Parathyroid adenoma (tissue), 2 donors: ENCODE data around the gene UNC119.

Experiments used
- H2AFZ ChIP-seq: fragments of 300-600 bp; sonication (generic); one replicate; pipeline ENCODE4 v1.7.0; 2017; ENCODE audit warnings: antibody characterized with exemption, mild to moderate bottlenecking
- H3K27ac ChIP-seq: fragments of 300-600 bp; sonication (generic); one replicate; pipeline ENCODE4 v1.7.0; 2017
- H3K27me3 ChIP-seq: fragments of 300-600 bp; sonication (generic); one replicate; pipeline ENCODE4 v1.7.0; 2017; ENCODE audit warnings: low read length; ENCODE audit not compliant: control insufficient read depth, insufficient read depth
- H3K36me3 ChIP-seq: fragments of 300-600 bp; sonication (generic); one replicate; pipeline ENCODE4 v1.7.0; 2017; ENCODE audit warnings: low read length; ENCODE audit not compliant: control insufficient read depth, insufficient read depth
- H3K4me1 ChIP-seq: fragments of 300-600 bp; sonication (generic); one replicate; pipeline ENCODE4 v1.7.0; 2017; ENCODE audit warnings: control low read depth
- H3K4me2 ChIP-seq: fragments of 300-600 bp; sonication (generic); one replicate; pipeline ENCODE4 v1.7.0; 2017; ENCODE audit warnings: low read length
- H3K4me3 ChIP-seq: fragments of 300-600 bp; sonication (generic); one replicate; pipeline ENCODE4 v1.7.0; 2017; ENCODE audit warnings: low read depth, low read length
- H3K79me2 ChIP-seq: fragments of 300-600 bp; sonication (generic); one replicate; pipeline ENCODE4 v1.7.0; 2017; ENCODE audit warnings: control low read depth
- H3K9ac ChIP-seq: fragments of 300-600 bp; sonication (generic); one replicate; pipeline ENCODE4 v1.7.0; 2017; ENCODE audit warnings: mild to moderate bottlenecking
- H3K9me3 ChIP-seq: fragments of 300-600 bp; sonication (generic); one replicate; pipeline ENCODE4 v1.7.0; 2017; ENCODE audit warnings: low read length; ENCODE audit not compliant: control insufficient read depth
- CTCF ChIP-seq: fragments of 300-600 bp; sonication (generic); IDR thresholded peaks from one replicate; pipeline ENCODE4 v1.7.0; 2017; ENCODE audit warnings: antibody characterized with exemption, mild to moderate bottlenecking
- donor health status: primary hyperparathyroidism.

UNC119 gene

DNA sequence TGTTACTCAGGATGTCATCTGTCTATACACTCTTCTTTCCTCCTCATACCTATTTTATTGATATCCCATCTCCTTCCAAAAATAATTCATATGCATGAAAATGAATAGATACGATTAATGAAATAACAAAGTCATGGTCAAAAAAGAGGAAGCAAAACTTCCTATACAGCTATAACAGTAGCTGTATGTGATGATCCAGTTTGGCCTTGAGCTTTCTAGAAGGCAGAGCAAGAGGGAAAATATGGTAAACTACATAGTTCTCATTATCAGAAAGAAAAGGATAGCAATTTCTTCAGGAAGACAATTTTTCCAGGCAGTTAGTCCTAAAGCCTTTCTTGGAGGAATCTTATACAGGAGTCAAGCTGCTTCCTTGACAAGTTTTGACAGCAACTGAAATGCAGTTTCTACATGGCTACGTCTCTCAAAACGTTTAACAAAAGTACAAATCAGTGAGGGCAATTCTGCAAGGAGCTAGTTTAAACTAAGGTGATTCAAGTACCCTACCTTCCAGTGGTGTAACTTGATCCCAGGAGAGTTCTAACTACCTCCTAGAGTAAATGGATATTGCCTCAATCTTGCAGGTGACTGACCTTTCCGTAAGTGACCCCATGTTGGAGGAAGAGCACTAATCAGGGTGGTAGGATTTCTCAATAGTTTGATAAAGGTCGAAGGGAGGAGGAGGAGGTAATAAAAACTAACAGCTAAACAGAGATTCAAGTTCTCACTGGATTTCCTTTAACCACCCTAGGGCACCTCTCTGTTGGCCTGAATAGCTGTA lies 45.4 kb upstream of the UNC119 start:
- H3K36me3 ChIP-seq: no peaks in the 10 kb centered on the region
- H3K4me1 ChIP-seq: peaks cover 5% of the 10 kb centered on the region

DNA sequence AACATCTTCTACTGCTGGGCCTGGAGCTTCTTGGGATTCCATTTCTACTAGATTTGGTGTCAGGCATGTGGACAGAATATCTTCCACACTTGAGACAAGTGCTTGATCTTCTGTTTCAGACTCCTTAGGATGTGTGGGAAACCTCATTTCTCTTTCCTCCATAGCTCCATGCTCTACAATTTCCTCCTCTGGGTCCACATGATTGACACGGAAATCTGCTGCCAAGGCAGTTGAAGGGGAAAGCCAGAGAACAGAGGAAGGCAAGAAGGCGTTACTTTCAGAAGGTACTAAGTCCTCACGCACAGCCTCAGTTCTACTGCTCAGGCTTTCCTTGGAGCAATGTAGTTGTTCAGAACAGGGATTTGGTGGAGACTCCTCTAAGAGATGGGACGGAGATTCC lies 39.8 kb upstream of the UNC119 start:
- Histone ChIP-seq H3K9ac (no peak overlapping the region), H3K9me3 (no peaks in the 10 kb centered on the region), H3K4me3 (no peak overlapping the region), H3K4me2 (no peak overlapping the region), H3K36me3 (no peaks in the 10 kb centered on the region), H3K27ac (no peak overlapping the region), H3K79me2 (no peaks in the 10 kb centered on the region), H3K4me1 (no peaks in the 10 kb centered on the region), H2AFZ (no peak overlapping the region), H3K27me3 (no peaks in the 10 kb centered on the region)
- TF ChIP-seq CTCF: no peak

More for the DNA sequence above, 45.4 kb upstream of the UNC119 start:
- TF ChIP-seq CTCF: no peak
- H3K27me3 ChIP-seq: no peaks in the 10 kb centered on the region
- H3K4me3 ChIP-seq: no peak overlapping the region
- no peaks in the 10 kb centered on the region for H3K79me2 ChIP-seq
- H3K27ac ChIP-seq: no peak overlapping the region
- H2AFZ ChIP-seq: peak overlapping the region; percentile 96
- no peak overlapping the region for H3K9ac ChIP-seq
- H3K4me2 ChIP-seq: no peak overlapping the region
- H3K9me3 ChIP-seq: no peaks in the 10 kb centered on the region

DNA sequence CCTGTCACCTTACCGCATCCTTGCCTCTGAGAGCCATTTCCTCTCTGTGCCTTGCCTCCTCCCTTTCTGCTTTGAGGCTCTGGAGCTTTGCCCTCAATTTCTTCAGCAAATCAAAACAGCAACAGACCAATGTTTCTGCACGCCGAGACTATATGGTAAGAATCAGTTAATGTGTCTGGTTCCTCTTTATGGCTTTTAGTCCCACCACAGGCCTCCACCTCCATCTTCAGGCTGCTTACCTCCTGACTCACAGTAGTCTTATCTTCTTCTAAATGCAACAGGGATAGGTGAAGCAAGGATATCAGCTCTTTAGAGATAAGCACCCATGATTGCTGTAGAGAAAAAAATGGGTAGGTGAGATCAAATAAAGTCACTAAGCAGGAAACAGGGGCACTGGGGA lies 33.4 kb upstream of the UNC119 start:
- no peak overlapping the region for H3K9ac ChIP-seq
- no peak overlapping the region for H3K4me3 ChIP-seq
- TF ChIP-seq CTCF: no peak
- no peak overlapping the region for H3K4me2 ChIP-seq
- no peak overlapping the region for H2AFZ ChIP-seq
- no peaks in the 10 kb centered on the region for H3K27me3 ChIP-seq
- H3K27ac ChIP-seq: no peak overlapping the region
- no peaks in the 10 kb centered on the region for H3K4me1 ChIP-seq
- no peaks in the 10 kb centered on the region for H3K79me2 ChIP-seq
- no peaks in the 10 kb centered on the region for H3K9me3 ChIP-seq
- no peaks in the 10 kb centered on the region for H3K36me3 ChIP-seq

- TF ChIP-seq CTCF: no peak
- Histone ChIP-seq H2AFZ (no peak overlapping the region), H3K4me1 (no peaks in the 10 kb centered on the region), H3K27me3 (no peaks in the 10 kb centered on the region), H3K4me3 (no peak overlapping the region), H3K4me2 (no peak overlapping the region), H3K36me3 (no peaks in the 10 kb centered on the region), H3K9me3 (no peaks in the 10 kb centered on the region), H3K9ac (no peak overlapping the region), H3K79me2 (no peaks in the 10 kb centered on the region), H3K27ac (no peak overlapping the region)
Measured at GRCh38 chr17:28584434-28584833, 32.0 kb upstream of the UNC119 start.

DNA sequence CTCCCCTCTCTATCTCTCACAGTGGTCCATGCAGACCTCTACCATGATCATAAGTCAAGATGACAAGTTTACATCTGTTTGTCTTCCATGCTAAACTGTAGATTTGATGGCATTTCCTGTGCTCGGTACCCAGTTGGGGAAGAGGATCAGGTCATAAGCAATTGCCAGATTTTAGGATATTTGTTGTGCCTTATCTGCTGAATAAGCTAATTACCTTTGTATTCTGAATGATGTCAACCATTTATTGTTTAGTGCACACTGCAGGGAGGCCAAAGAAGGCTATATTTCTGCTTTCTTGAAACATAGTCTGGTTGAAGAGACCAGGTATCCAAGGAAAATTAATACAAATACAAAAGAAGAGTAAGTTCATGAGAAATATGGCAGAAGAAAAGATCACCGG lies 30.1 kb upstream of the UNC119 start:
- no peak overlapping the region for H3K9ac ChIP-seq
- H2AFZ ChIP-seq: no peak overlapping the region
- H3K36me3 ChIP-seq: no peaks in the 10 kb centered on the region
- no peaks in the 10 kb centered on the region for H3K4me1 ChIP-seq
- TF ChIP-seq CTCF: no peak
- no peak overlapping the region for H3K4me2 ChIP-seq
- no peaks in the 10 kb centered on the region for H3K9me3 ChIP-seq
- H3K79me2 ChIP-seq: no peaks in the 10 kb centered on the region
- no peak overlapping the region for H3K4me3 ChIP-seq
- H3K27ac ChIP-seq: no peak overlapping the region
- no peaks in the 10 kb centered on the region for H3K27me3 ChIP-seq
